ENCODE measurements around the gene NFIX. TPM values are rescaled to one million over a fixed set of nuclear protein-coding genes. Genes with fewer than 3 reads are reported as not detected.
A peak's percentile ranks its signal among the peaks of the same experiment; 100 is the strongest.

The NFIX gene
- total and polyA plus RNA-seq, 2 of the 13 experiments (the other 11 are each of a cell fraction or from before 2014, with no cell fraction given), result 3.4 to 5.4 TPM

DNA sequence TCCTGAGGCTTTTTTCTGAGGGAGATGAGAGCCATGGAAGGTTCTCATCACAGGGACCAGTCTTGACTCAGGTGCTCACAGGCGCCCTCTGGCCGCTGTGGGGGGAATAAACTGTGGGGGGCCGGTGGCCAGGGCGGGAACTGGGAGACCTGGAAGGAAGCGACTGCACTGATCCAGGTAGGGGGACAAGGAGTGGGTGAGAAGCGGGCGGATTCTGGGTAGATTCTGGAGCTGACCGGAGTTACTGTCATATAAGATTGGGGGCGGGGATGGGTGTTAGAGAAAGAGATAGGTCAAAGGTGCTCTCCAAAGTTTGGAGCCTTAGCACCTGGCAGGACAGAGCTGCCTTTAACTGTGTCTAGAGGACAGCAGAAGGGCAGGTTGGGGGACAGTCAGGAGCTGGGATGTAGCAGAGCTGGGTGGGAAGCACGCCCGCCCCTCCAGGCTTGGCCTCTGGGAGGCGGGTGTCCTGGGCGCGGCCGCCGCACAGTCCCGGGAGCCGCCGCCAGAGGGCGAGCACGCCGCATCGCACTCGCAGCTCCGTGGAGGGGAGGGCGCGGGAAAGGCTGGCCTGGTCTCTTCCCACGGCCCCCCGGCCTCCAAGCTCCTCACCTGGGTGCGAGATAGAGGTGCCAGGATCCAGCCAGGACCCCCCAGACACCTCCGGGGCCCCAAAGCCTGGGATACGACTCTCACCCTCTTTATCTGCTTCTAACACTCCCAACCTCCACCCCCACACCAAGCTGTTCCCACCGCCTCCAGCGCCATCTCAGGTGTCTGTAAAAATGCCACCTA, 30.1 kb upstream of the NFIX start (continued):
- TF ChIP-seq, protein P1, sequence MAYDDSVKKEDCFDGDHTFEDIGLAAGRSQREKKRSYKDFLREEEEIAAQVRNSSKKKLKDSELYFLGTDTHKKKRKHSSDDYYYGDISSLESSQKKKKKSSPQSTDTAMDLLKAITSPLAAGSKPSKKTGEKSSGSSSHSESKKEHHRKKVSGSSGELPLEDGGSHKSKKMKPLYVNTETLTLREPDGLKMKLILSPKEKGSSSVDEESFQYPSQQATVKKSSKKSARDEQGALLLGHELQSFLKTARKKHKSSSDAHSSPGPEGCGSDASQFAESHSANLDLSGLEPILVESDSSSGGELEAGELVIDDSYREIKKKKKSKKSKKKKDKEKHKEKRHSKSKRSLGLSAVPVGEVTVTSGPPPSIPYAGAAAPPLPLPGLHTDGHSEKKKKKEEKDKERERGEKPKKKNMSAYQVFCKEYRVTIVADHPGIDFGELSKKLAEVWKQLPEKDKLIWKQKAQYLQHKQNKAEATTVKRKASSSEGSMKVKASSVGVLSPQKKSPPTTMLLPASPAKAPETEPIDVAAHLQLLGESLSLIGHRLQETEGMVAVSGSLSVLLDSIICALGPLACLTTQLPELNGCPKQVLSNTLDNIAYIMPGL (CRISPR knock-in tag; IDR thresholded peaks at IDR 0.05; ENCODE audit: borderline replicate concordance in 1 of 2, low read depth in 1 of 2), result peak; percentile 97 to 98
- TF ChIP-seq MYNN (CRISPR knock-in tag; IDR thresholded peaks at IDR 0.05; ENCODE audit: low read depth), result no peak
- TF ChIP-seq ZNF232 (CRISPR knock-in tag; IDR thresholded peaks at IDR 0.05; ENCODE audit: borderline replicate concordance), result no peak
- no peak for TF ChIP-seq IRX3 (CRISPR knock-in tag; IDR thresholded peaks at IDR 0.05; ENCODE audit: borderline replicate concordance, low read depth)
- TF ChIP-seq THAP8 (CRISPR knock-in tag; IDR thresholded peaks at IDR 0.05; ENCODE audit: borderline replicate concordance), result 0 out of 2 replicates have a peak, but pooled peaks have one; percentile 33
- no peak for TF ChIP-seq ZBTB2 (CRISPR knock-in tag; IDR thresholded peaks at IDR 0.05; ENCODE audit: low read depth)
- TF ChIP-seq ZNF660 (CRISPR knock-in tag; IDR thresholded peaks at IDR 0.05; ENCODE audit: borderline replicate concordance, low read depth), result no peak
- peak; percentile 64; the same call in 1 of the 2 replicates for TF ChIP-seq THAP11 (CRISPR knock-in tag; IDR thresholded peaks at IDR 0.05)
- TF ChIP-seq ARNTL (CRISPR knock-in tag; IDR thresholded peaks at IDR 0.05), result no peak
- TF ChIP-seq PITX1 (CRISPR knock-in tag; IDR thresholded peaks at IDR 0.05), result 0 out of 2 replicates have a peak, but pooled peaks have one; percentile 62
- TF ChIP-seq ZNF430 (CRISPR knock-in tag; IDR thresholded peaks at IDR 0.05), result peak; percentile 77; the same call in 1 of the 2 replicates
- TF ChIP-seq, protein P2, sequence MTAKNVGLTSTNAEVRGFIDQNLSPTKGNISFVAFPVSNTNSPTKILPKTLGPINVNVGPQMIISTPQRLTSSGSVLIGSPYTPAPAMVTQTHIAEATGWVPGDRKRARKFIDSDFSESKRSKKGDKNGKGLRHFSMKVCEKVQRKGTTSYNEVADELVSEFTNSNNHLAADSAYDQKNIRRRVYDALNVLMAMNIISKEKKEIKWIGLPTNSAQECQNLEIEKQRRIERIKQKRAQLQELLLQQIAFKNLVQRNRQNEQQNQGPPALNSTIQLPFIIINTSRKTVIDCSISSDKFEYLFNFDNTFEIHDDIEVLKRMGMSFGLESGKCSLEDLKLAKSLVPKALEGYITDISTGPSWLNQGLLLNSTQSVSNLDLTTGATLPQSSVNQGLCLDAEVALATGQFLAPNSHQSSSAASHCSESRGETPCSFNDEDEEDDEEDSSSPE (CRISPR knock-in tag; IDR thresholded peaks at IDR 0.05), result peak; percentile 80
- peak; percentile 52; the same call in 1 of the 2 replicates for TF ChIP-seq ZNF614 (CRISPR knock-in tag; IDR thresholded peaks at IDR 0.05; ENCODE audit: borderline replicate concordance)
- peak; percentile 67; the same call in 1 of the 2 replicates for TF ChIP-seq SALL1 (CRISPR knock-in tag; IDR thresholded peaks at IDR 0.05)
- TF ChIP-seq GABPA (IDR thresholded peaks at IDR 0.05; ENCODE audit: low read depth, low read length), result no peak
- no peak for TF ChIP-seq GABPA (CRISPR knock-in tag; IDR thresholded peaks at IDR 0.05; ENCODE audit: low read depth)
- peak; percentile 53; the same call in 1 of the 2 replicates for TF ChIP-seq RBFOX2 (IDR thresholded peaks at IDR 0.05; ENCODE audit: low read depth, low read length)
- no peak for TF ChIP-seq ZNF317 (CRISPR knock-in tag; IDR thresholded peaks at IDR 0.05)
- TF ChIP-seq NR2F1 (CRISPR knock-in tag; IDR thresholded peaks at IDR 0.05), result no peak
- peak; percentile 75; the same call in 1 of the 2 replicates for TF ChIP-seq SALL2 (CRISPR knock-in tag; IDR thresholded peaks at IDR 0.05)
- TF ChIP-seq CBX2 (IDR thresholded peaks at IDR 0.05; ENCODE audit: low read depth, low read length), result no peak
- TF ChIP-seq CBX2 (CRISPR knock-in tag; IDR thresholded peaks at IDR 0.05; ENCODE audit: low read depth), result no peak
- TF ChIP-seq ZBTB1 (CRISPR knock-in tag; IDR thresholded peaks at IDR 0.05; ENCODE audit: borderline replicate concordance), result no peak
